ENCODE measurements around the gene DRG1.

DNA sequence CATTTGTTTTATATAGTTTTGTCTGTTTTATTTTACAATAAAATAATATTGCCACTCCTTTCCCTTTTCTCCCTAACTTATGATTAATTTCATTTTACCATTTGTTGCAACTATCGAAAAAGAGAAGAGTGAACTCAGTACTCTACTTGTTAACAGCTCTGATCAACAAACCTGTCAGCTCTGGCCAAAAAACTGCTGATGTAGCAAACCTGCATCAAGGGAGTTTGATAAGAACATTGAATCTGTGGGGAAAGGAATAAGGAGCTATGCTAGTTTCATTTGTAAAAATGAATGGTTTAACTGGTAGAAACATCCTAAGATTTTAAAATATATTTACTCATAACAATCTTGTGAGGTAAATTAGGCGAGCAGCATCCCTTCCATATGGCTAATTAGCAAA, 47.4 kb downstream of the DRG1 start:
- TF ChIP-seq POLR2A (IDR thresholded peaks at IDR 0.05) (no peak), EP300 (IDR thresholded peaks at IDR 0.05) (no peak)
- TF ChIP-seq, protein P1, sequence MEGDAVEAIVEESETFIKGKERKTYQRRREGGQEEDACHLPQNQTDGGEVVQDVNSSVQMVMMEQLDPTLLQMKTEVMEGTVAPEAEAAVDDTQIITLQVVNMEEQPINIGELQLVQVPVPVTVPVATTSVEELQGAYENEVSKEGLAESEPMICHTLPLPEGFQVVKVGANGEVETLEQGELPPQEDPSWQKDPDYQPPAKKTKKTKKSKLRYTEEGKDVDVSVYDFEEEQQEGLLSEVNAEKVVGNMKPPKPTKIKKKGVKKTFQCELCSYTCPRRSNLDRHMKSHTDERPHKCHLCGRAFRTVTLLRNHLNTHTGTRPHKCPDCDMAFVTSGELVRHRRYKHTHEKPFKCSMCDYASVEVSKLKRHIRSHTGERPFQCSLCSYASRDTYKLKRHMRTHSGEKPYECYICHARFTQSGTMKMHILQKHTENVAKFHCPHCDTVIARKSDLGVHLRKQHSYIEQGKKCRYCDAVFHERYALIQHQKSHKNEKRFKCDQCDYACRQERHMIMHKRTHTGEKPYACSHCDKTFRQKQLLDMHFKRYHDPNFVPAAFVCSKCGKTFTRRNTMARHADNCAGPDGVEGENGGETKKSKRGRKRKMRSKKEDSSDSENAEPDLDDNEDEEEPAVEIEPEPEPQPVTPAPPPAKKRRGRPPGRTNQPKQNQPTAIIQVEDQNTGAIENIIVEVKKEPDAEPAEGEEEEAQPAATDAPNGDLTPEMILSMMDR (IDR thresholded peaks at IDR 0.05): no peak

All from sigmoid colon (tissue), 4 donors.